ENCODE results near the gene LRRC10B. TPM values are rescaled to one million over a fixed set of nuclear protein-coding genes. Genes with fewer than 3 reads are reported as not detected.

The LRRC10B gene
- total and polyA plus RNA-seq, 2 of the 8 experiments (the other 6 are each of a cell fraction or from before 2014, with no cell fraction given): 0.47 to 0.71 TPM

DNA sequence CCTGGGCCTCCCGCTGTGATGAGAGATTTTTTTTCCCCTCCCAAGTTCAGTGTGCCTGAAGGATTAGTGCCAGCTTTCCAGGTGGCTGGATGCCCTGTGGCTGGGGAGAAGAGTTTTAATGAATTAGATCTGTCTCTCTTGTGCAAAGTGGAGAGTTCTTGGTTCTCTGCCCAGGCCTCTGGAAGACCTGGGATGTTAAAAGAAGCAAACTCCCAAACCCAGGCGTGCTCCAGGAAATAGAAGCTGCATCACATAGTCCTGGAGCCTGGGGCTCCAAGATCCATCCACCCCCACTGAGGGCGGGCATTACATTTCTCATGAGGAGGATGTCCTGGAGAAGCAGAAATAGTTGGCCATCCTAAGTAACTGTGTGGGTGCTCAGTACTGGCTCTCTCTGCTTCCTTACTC is 48.1 kb upstream of the LRRC10B start:
- DNase-seq (ENCODE audit: low read depth in 1 of 2, low spot score in 2 of 2) (no peak), FAIRE-seq (no peak)
- Histone ChIP-seq H3K9ac (replicated peaks in 1 of 4; ENCODE audit: extremely low read depth in 1 of 4, low read depth in 3 of 4, low read length in 3 of 4) (no peak overlapping the region), H3K18ac (ENCODE audit: extremely low read depth, low read length) (no peak overlapping the region), H2AFZ (ENCODE audit: low read length) (no peak overlapping the region), H2BK5ac (ENCODE audit: low read depth, low read length) (no peak overlapping the region), H4K8ac (ENCODE audit: extremely low read depth, insufficient read depth, low read length) (no peak overlapping the region), H3K4ac (replicated peaks; ENCODE audit: insufficient read length, low read depth, low read length) (no peak overlapping the region), H3K4me2 (ENCODE audit: insufficient read depth in 1 of 2, low read depth in 2 of 2, low read length in 2 of 2) (no peak overlapping the region), H2AK5ac (ENCODE audit: low read depth, low read length) (no peak overlapping the region), H3K36me3 (ENCODE audit: control insufficient read depth in 2 of 4, insufficient read depth in 4 of 4, low read length in 3 of 4) (peaks cover 0 to 3% (median 0%) of the 10 kb centered on the region in 4 experiments; a peak in 1 of 8 replicates), H2BK15ac (ENCODE audit: low read length) (no peak overlapping the region), H4K5ac (ENCODE audit: insufficient read length, low read depth, low read length) (no peak overlapping the region), H4K91ac (replicated peaks; ENCODE audit: insufficient read length, low read length) (no peak overlapping the region), H2BK12ac (ENCODE audit: low read depth, low read length) (no peak overlapping the region), H3K14ac (ENCODE audit: insufficient read length) (no peak overlapping the region), H3K4me1 (replicated peaks in 1 of 4; ENCODE audit: control insufficient read depth in 3 of 4, insufficient read depth in 4 of 4, low read length in 3 of 4) (no peaks in the 10 kb centered on the region), H3K4me3 (ENCODE audit: extremely low read depth in 1 of 4, insufficient read depth in 2 of 4, low read depth in 3 of 4, low read length in 4 of 4) (no peak overlapping the region), H3K27me3 (replicated peaks in 1 of 4; ENCODE audit: control insufficient read depth in 3 of 4, extremely low read depth in 1 of 4, insufficient read depth in 3 of 4, low read length in 3 of 4) (no peaks in the 10 kb centered on the region), H3K23ac (ENCODE audit: insufficient read length) (no peak overlapping the region), H3K79me1 (ENCODE audit: low read depth, low read length) (no peaks in the 10 kb centered on the region; the same call in 1 of the 2 replicates), H3K23me2 (ENCODE audit: low read depth, low read length) (no peaks in the 10 kb centered on the region), H2BK20ac (ENCODE audit: low read length) (no peak overlapping the region), H4K20me1 (replicated peaks in 1 of 2; ENCODE audit: control insufficient read depth in 1 of 2, insufficient read depth in 2 of 2, low read length in 2 of 2) (no peaks in the 10 kb centered on the region), H3K56ac (replicated peaks; ENCODE audit: insufficient read length, low read depth, low read length) (no peak overlapping the region), H2BK120ac (replicated peaks; ENCODE audit: low read depth, low read length) (no peak overlapping the region), H3K9me3 (ENCODE audit: insufficient read depth in 2 of 2, low read depth in 1 of 2, low read length in 1 of 2) (no peaks in the 10 kb centered on the region), H3K79me2 (ENCODE audit: control insufficient read depth in 1 of 2, insufficient read depth in 2 of 2, low read length in 2 of 2) (no peaks in the 10 kb centered on the region), H3K27ac (ENCODE audit: low read depth, low read length) (no peak overlapping the region)
- ChIA-PET POLR2A (ENCODE audit: partially characterized antibody) (interaction anchor here (0.8 to 3.2 kb wide), 2 partner anchors 14 to 86 kb away, joined by 3 to 12 read pairs; no protein-coding TSS in a partner anchor), CTCF (ENCODE audit: partially characterized antibody) (interaction anchor here (1.0 to 57.8 kb wide), 6 partner anchors 11 to 178 kb away, joined by 3 to 2106 read pairs (median 5); partner anchors contain the start of gene LRRC10B)
- 88% methylated on average over 3 of the region's 3 CpGs; no CpG with 5 or more reads in 1 of the 2 experiments for WGBS, 2 experiments (ENCODE audit: extremely low coverage in 1 of 2, insufficient coverage in 1 of 2, insufficient read length in 1 of 2, insufficient replicate concordance in 2 of 2, low coverage in 1 of 2, low lambda C conversion rate in 2 of 2, missing lambda C conversion rate in 1 of 2)
- TF ChIP-seq SP2 (IDR thresholded peaks at IDR 0.05; ENCODE audit: low read length) (no peak), POU5F1 (IDR thresholded peaks at IDR 0.05; ENCODE audit: low read depth, low read length) (no peak), CREB1 (IDR thresholded peaks at IDR 0.05) (no peak), EZH2 (IDR thresholded peaks at IDR 0.05; ENCODE audit: low read depth, low read length, severe bottlenecking) (no peak)
